Pancreas (tissue), 10 donors: ENCODE results near the gene ZNF92. TPM values are rescaled to one million over a fixed set of nuclear protein-coding genes. Genes with fewer than 3 reads are reported as not detected.
"Not testable (repeated sequence)": the region's sequence is repeated elsewhere in the genome, so short reads cannot be mapped to it uniquely, and the experiment has no call there.

Experiments used
- ATAC-seq, 4 donors: fragments of 200-7000 bp; cut with Tn5 transposase; one replicate each; pipeline versions ENCODE4 v1.8.0 to v1.9.1; 2020; ENCODE audit warnings: mild to moderate bottlenecking in 4 of 4, moderate library complexity in 4 of 4
- DNase-seq, 6 donors: peaks; one replicate each; pipeline ENCODE4 v3.0.0-alpha.2; 2020
- FAIRE-seq: peaks from 2 replicates; lab custom pipeline; 2012; peaks lifted over from hg19 to GRCh38; lab: Jason Lieb, UNC
- H3K27ac ChIP-seq, 4 donors: fragments of 200-600 bp; sonication (generic); 1 replicate in 3 of 4; 2 replicates in 1 of 4; pipeline versions ENCODE4 v1.5.0 to v1.8.0; 2020
- H3K27me3 ChIP-seq, 4 donors: fragments of 200-600 bp; one replicate each; pipeline ENCODE4 v1.8.0; 2021
- H3K36me3 ChIP-seq, 3 donors: fragments of 200-600 bp; sonication (generic) in 1 of 3; one replicate each; pipeline versions ENCODE4 v1.5.0 to v1.8.0; 2020 to 2021
- H3K4me1 ChIP-seq, 3 donors: fragments of 200-600 bp; one replicate each; pipeline ENCODE4 v1.8.0; 2021
- H3K4me3 ChIP-seq, 4 donors: fragments of 200-600 bp; sonication (generic) in 2 of 4; one replicate each; pipeline versions ENCODE4 v1.5.0 to v1.8.0; 2020 to 2021
- H3K9me3 ChIP-seq, 4 donors: fragments of 200-600 bp; one replicate each; pipeline ENCODE4 v1.8.0; 2021
- WGBS, 2 donors: extraction: QIAGEN DNeasy Blood & Tissue Kit; methylation state at CpG; one replicate each; pipeline ENCODE4 v1.1.7; 2013; 5-methylcytosine and 5-hydroxymethylcytosine counted together
- intact Hi-C, 3 donors: fragments of 100-400 bp; cut with DNase I; formaldehyde crosslinking; loops; one replicate each; pipeline versions ENCODE4 v1.11.1 to v1.14.2; 2022
- polyA plus RNA-seq, 2 donors: library from polyadenylated mRNA; stranded (reverse); fragments of 200-250 nt; gene quantifications; one replicate each; pipeline ENCODE4 v1.2.3, GENCODE V29; 2013
- total RNA-seq, 6 donors: library from RNA; stranded (reverse); fragmentation: NEBNext Ultra II Directional in 4 of 6; extraction: Animal tissue kit (Norgen Biotek cat#: 25700) in 4 of 6; gene quantifications; one replicate each; pipeline versions ENCODE4 v1.2.1 to v1.2.4, GENCODE V29; 2021 to 2023
- TF ChIP-seq, protein P1 (sequence below), 4 donors: fragments of 200-600 bp; sonication (generic) in 3 of 4; IDR thresholded peaks; one replicate each; pipeline versions ENCODE4 v1.5.0 to v1.8.0; 2021; ENCODE audit warnings: antibody characterized with exemption in 4 of 4
- donor health status: healthy with polysubstance abuse.
- donor health status: DM: no; HTN: no; CAD: no; lungs with moderate emphysema.
- donor health status: DM: no; HTN: no; CAD: no.
- donor health status: control.
- donor health status: control.
- donor health status: Bipolar disorder and iron deficiency.
- donor health status: DM: yes; HTN: yes; CAD: no.
- donor health status: DM: no; HTN: no; CAD: no.
- donor health status: DM: no; HTN: no; CAD: no.
- donor health status: DM: yes; HTN: yes; CAD: no.

ZNF92 gene
- total and polyA plus RNA-seq, 8 donors, result 2.1 to 5.5 (median 3.3) TPM

DNA sequence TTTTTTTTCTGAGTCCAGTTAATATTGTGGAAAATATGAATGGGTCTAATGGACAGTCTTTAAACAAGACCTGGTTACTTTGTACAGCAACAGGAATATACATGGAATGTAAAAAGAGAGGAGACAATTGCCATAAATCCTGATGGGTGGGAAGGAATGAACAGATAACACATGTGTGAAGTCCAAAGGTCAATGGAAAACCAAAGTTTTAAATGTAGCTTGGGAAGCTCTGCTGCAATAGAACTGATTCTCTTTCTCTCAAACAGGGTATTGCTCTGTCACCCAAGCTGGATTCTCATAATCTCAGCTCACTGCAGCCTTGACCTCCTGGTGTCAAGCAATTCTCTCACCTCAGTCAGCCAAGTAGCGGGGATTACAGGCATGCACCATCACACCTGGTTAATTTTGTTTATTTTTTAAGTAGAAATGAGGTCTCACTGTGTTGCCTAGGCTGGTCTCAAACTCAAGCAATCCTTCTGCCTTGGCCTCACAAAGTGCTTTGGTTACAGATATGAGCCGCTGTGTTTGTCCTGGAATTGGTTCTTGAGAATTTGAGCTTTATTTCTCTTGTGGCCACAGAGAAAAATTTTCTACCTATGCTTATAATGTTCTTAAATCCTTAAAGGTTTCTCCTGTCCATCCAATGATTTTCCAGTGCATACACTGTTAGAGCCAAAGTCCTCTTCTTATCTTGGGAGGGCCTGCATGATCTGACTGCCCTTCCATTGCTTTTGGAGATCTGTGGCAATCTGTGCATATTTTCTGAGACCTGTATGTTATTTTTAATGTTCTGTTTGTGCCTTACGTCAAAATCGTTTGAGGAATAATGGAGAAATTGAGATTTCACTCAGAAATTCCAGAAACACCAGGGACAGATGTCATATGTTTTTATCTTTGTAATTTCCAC, 30.7 kb upstream of the ZNF92 start:
- H3K27me3 ChIP-seq, result no peaks in the 10 kb centered on the region
- no peaks in the 10 kb centered on the region for H3K4me1 ChIP-seq
- no peaks in the 10 kb centered on the region for H3K36me3 ChIP-seq
- no peak for FAIRE-seq
- no peak overlapping the region for H3K4me3 ChIP-seq
- ATAC-seq, result no peak
- DNase-seq, result no peak
- intact Hi-C loops, result no loop called here
- 68 to 74% methylated on average over 4 of the region's 4 CpGs for WGBS, 2 donors
- TF ChIP-seq, protein P1, sequence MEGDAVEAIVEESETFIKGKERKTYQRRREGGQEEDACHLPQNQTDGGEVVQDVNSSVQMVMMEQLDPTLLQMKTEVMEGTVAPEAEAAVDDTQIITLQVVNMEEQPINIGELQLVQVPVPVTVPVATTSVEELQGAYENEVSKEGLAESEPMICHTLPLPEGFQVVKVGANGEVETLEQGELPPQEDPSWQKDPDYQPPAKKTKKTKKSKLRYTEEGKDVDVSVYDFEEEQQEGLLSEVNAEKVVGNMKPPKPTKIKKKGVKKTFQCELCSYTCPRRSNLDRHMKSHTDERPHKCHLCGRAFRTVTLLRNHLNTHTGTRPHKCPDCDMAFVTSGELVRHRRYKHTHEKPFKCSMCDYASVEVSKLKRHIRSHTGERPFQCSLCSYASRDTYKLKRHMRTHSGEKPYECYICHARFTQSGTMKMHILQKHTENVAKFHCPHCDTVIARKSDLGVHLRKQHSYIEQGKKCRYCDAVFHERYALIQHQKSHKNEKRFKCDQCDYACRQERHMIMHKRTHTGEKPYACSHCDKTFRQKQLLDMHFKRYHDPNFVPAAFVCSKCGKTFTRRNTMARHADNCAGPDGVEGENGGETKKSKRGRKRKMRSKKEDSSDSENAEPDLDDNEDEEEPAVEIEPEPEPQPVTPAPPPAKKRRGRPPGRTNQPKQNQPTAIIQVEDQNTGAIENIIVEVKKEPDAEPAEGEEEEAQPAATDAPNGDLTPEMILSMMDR (IDR thresholded peaks at IDR 0.05), result no peak
- no peaks in the 10 kb centered on the region for H3K9me3 ChIP-seq
- H3K27ac ChIP-seq, result no peak overlapping the region

DNA sequence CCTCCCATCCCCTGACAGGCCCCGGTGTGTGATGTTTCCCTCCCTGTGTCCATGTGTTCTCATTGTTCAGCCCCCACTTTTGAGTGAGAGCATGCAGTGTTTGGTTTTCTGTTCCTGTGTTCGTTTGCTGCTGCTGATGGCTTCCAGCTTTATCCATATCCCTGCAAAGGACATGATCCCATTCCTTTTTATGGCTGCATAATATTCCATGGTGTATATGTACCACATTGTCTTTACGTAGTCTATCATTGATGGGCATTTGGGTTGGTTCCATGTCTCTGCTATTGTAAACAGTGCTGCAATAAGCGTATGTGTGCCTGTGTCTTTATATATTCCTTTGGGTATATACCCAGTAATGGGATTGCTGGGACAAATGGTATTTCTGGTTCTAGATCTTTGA, 29.1 kb upstream of the ZNF92 start:
- H3K4me1 ChIP-seq, ATAC-seq: not testable (repeated sequence)

DNA sequence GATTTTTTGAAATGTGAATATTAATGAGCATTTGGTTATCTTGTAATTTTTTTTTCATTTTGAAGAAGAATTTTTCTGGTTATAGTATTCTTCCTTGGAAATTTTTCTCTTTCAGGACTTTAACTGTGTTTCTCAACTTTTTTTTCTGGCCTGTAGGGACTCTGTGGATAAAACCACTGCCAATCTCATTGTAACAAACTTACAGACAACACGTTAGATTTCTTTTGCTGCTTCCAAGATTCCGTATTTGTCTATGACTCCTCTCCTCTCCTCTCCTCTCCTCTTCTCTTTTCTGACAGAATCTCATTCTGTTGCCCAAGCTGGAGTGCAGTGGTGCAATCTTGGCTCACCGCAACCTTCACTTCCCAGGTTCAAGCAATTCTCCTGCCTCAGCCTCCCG, 19.4 kb upstream of the ZNF92 start:
- FAIRE-seq, result no peak
- Histone ChIP-seq H3K27me3 (peaks cover 0 to 2% (median under 1%) of the 10 kb centered on the region in 4 donors), H3K9me3 (no peaks in the 10 kb centered on the region), H3K4me3 (no peak overlapping the region), H3K36me3 (no peaks in the 10 kb centered on the region), H3K4me1 (no peaks in the 10 kb centered on the region), H3K27ac (no peak overlapping the region)
- WGBS, 2 donors, result 70 to 83% methylated on average over 4 of the region's 4 CpGs
- DNase-seq, result no peak
- TF ChIP-seq, protein P1 (IDR thresholded peaks at IDR 0.05), result no peak
- intact Hi-C loops, result no loop called here
- no peak for ATAC-seq

More for the DNA sequence above, 29.1 kb upstream of the ZNF92 start:
- H3K27ac ChIP-seq, FAIRE-seq, intact Hi-C loops, DNase-seq, H3K27me3 ChIP-seq, H3K4me3 ChIP-seq, H3K9me3 ChIP-seq, H3K36me3 ChIP-seq: not testable (repeated sequence)
- WGBS, 2 donors, result 81 to 89% methylated on average over 4 of the region's 4 CpGs

DNA sequence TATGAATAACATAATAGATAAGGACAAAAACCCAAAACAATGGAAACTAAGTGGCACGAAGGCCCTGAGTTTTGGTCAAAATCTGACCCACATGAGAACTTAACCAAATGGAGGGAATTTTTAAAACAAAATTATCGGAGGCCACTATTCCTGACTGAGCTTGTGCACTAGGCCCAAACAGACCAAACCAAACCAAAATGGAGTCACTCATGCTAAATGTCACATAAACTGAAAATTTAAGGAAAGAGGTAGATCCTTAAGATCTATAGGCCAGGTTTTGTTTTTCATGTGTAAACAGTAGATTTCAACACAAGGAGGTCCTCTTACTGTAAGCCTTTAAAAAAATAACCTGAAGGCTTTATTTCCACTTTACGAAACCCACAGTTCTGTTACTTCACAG, 3.8 kb upstream of the ZNF92 start:
- intact Hi-C loops, result loop anchor here in 1 of 3 donors (10.0 kb wide), 1 partner anchor 615 kb away; no protein-coding TSS in a partner anchor
- ATAC-seq (no peak), FAIRE-seq (no peak), DNase-seq (no peak)
- WGBS, 2 donors, result 95 to 98% methylated on average over 3 of the region's 3 CpGs
- Histone ChIP-seq H3K4me1 (peaks cover 0 to 5% (median under 1%) of the 10 kb centered on the region in 3 donors), H3K36me3 (no peaks in the 10 kb centered on the region), H3K27ac (no peak overlapping the region), H3K4me3 (no peak overlapping the region), H3K27me3 (no peaks in the 10 kb centered on the region), H3K9me3 (no peaks in the 10 kb centered on the region)
- TF ChIP-seq, protein P1 (IDR thresholded peaks at IDR 0.05), result no peak

DNA sequence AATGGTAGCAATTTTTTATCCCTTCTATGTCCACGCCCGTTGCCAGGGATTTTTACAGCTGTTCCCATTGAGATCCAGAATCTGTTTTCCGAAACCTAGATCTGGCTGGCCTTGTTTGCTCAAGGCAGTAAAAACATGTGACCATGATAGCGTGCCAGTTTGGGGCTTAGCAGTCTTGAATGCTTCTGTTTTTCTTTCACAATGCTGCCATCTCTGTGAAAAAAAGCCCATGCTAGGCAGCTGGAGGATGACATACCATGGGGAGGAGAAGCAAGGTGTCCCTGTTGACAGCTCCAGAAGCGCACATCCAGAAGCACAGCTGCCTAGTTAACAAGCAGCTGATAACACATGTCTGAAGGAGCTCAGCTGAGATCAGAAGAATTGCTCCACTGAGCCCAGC, 2.2 kb upstream of the ZNF92 start:
- TF ChIP-seq, protein P1 (IDR thresholded peaks at IDR 0.05), result no peak
- no peaks in the 10 kb centered on the region for H3K9me3 ChIP-seq
- H3K36me3 ChIP-seq, result no peaks in the 10 kb centered on the region
- H3K27me3 ChIP-seq, result no peaks in the 10 kb centered on the region
- WGBS, 2 donors, result 40% methylated on average over 5 of the region's 5 CpGs
- DNase-seq, result peak in 4 of 6 donors; percentile 12 to 33 (median 16)
- no peak overlapping the region for H3K4me3 ChIP-seq
- ATAC-seq, result peak in 2 of 4 donors; percentile 8 to 16
- intact Hi-C loops, result loop anchor here in 1 of 3 donors (10.0 kb wide), 1 partner anchor 617 kb away; no protein-coding TSS in a partner anchor
- H3K4me1 ChIP-seq, result peaks cover 0 to 11% (median 4%) of the 10 kb centered on the region in 3 donors
- H3K27ac ChIP-seq, result no peak overlapping the region
- FAIRE-seq, result no peak
